Esophagus muscularis mucosa (tissue), 3 donors: ENCODE data around the gene FAM107B.

Experiments used
- CTCF ChIP-seq, 3 experiments: fragments of 200-600 bp in 2 of 3; fragments of 450-650 bp in 1 of 3; sonication (generic) in 2 of 3; IDR thresholded peaks; one replicate each; pipeline ENCODE4 v1.5.1; 2017 to 2019; ENCODE audit warnings: antibody characterized with exemption in 3 of 3, mild to moderate bottlenecking in 2 of 3, moderate library complexity in 1 of 3
- POLR2A ChIP-seq: fragments of 450-650 bp; IDR thresholded peaks from one replicate; pipeline ENCODE4 v1.6.1; 2017; ENCODE audit warnings: antibody characterized with exemption, moderate library complexity, mild to moderate bottlenecking, low read depth

DNA sequence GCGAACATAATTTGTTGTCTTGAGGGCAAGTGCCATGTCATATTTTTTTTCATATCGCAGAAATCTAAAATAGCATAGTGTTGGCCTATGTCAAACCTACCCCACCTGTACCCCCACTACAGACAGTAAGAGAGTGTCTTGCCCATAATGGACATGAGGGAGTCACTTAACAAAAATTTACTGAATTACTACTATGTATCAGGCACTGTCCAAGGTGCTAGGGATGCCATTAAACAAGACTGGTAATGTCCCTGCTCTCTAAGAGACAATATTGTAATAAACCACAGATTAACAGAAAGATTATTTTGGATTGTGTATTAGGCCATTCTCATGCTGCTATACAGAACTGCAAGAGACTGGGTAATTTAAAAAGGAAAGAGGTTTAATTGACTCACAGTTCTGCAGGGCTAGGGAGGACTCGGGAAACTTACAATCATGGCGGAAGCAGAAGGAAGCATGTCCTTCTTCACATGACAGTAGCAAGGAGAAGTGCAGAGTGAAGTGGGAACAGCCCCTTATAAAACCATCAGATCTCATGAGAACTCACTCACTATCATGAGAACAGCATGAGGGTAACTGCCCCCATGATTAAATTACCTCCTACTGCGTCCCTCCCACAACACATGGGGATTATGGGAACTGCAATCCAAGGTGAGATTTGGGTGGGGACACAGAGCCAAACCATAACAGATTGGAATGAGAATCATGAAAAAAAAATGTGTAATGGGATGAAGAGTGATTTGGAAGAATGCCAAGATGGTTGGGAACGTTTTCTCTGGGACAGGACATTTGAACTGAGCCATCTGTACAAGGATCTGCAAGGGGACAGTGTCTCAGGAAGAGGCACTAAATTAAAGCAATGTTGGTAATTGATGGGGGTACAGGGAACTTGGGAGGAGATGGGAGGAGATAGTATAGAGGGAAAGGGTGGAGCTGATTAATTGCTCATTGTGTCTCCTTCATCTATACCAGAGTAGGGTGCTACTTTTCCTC lies 108.5 kb downstream of the FAM107B start:
- TF ChIP-seq CTCF (IDR thresholded peaks at IDR 0.05) (no peak), POLR2A (no peak)
